ENCODE data around the gene FGD3.

The FGD3 gene

DNA sequence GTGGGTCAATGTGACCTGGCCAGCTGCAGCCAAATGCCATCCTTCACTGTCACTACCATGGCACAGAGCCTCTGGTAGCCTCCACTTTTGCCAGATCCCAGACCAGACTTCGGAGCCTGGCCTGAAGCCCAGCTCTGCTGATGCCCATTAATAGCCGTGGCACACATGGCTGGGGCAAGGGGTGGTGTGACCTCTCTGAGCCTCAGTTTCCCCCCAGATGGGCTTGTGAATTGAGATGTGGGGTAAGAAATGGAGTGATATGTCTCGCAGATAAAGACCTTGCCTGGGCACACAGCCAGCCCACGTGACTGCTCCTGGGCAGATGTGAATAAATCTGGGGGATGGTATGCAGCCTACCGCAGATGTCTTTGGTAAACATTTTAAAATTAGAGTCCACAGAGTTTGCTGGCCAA is 125.1 kb downstream of the FGD3 start:
- DNase-seq (ENCODE audit: low spot score) = no peak

DNA sequence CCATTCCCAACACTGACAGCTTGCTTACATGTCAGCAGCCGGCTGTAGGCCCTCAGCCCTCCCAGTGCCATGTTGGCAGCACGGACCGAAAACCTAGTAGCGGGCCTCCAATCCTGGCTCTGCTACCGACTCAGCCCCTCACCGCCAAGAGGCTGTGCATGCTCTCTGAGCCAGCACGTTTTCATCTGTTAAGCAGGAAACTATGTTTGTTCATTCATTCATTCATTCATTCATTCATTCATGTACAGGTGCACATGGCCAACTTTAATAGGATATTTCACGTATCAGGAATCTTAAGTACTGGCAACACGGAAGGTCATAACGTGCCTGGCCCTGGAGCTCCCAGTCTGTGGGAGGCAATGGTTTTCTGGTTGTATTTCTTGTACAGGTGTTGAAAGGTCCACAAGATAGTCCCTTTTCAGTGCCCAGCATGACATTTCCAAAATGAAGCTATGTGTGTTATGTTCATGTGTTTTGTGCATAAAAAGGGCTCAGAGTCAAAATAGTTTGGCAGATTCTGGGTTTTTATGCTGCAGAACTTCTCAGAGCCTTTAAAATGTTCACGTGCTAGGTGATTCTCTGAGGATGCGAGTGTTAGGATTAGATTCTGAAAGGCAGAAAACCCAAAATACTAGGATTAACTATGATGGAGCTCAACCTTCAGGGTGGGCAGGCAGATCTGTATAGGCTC is 128.9 kb downstream of the FGD3 start:
- DNase-seq (ENCODE audit: low spot score) = no peak

DNA sequence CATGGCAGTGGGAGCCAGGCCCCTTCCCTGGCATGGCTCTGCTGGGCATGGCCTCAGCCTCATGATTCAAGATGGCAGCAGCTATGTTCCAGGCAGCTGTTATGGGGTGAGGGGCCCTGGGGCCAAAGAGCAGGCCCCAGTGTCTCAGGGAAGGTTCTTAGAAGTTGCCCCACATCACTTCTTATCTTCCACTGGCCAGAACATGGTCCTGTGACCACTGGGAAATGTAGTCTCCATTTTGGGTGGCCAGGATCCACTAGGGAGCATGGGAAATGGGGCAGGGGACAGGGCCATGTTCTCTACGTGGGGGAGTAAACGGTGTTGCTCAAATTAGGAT is 129.4 kb downstream of the FGD3 start:
- no peak for DNase-seq (ENCODE audit: low spot score)

DNA sequence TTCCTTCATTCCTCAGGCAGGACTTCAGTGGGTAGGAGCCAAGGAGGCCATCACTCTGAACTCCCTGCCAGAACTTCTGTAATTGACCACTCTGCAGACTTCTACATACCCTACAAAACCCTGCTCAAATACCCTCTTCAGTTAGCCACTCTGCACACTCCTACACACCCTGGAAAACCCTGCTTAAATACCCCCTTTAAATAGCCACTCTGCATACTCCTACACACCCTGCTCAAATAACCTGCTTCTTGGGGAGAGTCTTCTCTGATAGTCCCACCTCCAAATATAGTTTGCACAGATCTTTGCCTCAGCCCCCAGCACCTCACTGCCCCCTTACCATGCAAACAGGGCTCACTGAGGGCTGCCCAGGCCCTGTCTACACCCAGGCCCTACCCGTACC is 130.0 kb downstream of the FGD3 start:
- no peak for DNase-seq (ENCODE audit: low spot score)

DNA sequence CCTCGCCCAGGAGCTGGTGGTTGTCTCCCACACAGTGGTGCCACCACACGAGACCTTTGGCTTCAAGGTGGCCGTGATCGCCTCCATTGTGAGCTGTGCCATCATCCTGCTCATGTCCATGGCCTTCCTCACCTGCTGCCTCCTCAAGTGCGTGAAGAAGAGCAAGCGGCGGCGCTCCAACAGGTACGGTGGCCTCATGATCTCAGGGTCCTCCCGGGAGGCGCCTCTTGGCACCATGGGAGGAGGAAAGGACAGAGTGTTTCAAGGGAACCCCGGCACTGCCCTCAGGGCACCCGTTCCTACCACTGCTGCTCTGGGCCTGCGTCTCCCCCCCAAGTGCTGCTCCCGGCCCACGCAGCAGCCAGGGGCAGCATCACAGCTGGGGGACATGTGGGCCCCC is 130.5 kb downstream of the FGD3 start:
- no peak for DNase-seq (ENCODE audit: low spot score)

- DNase-seq (ENCODE audit: low spot score) = no peak
Measured at GRCh38 chr9:93079371-93079770, 132.0 kb downstream of the FGD3 start.

- no peak for DNase-seq (ENCODE audit: low spot score)
Measured at GRCh38 chr9:93080406-93080805, 133.1 kb downstream of the FGD3 start.

DNA sequence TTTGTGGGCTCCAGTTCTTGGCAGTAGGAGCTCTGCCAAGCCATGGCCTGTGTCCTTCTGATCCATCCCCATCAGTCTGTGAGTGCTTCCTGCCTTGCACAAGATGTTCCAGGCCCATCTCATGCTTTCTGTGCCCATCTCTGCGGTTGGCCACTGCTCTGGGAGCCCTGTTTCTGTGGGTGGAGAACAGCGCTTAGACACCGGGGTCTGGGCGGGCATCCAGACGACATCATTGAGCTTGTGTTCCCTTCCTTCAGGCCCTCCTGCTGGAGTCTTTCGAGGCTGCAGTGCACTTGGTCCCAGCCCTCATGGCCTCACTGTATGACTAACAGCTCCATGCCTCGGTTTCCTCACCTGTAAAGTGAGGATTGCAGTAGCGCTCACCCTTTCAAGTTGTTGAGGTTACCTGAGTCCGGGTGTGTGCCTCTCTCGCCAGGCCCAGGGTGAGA is 133.8 kb downstream of the FGD3 start:
- no peak for DNase-seq (ENCODE audit: low spot score)

DNA sequence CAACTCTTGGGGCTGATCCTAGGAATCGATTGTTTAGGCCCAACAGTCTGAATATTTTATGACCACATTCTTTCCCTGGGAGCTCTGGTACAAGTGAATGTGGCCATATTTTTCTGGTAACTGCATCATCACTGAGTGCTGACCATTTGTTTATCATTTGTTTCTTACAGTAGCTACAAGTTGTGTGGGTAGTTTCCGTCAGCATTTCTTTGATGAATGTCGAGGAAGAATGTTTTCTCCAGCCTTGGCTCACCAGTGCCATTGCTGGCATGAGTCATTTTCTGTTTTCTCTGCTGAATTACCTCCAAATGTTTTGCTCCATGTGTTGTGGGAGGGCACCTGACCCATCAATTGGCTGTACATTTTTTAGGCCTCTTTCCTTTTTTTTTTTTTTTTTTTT is 134.6 kb downstream of the FGD3 start:
- DNase-seq (ENCODE audit: low spot score) = no peak

- no peak for DNase-seq (ENCODE audit: low spot score)
Measured at GRCh38 chr9:93082841-93083411, 135.6 kb downstream of the FGD3 start.

DNA sequence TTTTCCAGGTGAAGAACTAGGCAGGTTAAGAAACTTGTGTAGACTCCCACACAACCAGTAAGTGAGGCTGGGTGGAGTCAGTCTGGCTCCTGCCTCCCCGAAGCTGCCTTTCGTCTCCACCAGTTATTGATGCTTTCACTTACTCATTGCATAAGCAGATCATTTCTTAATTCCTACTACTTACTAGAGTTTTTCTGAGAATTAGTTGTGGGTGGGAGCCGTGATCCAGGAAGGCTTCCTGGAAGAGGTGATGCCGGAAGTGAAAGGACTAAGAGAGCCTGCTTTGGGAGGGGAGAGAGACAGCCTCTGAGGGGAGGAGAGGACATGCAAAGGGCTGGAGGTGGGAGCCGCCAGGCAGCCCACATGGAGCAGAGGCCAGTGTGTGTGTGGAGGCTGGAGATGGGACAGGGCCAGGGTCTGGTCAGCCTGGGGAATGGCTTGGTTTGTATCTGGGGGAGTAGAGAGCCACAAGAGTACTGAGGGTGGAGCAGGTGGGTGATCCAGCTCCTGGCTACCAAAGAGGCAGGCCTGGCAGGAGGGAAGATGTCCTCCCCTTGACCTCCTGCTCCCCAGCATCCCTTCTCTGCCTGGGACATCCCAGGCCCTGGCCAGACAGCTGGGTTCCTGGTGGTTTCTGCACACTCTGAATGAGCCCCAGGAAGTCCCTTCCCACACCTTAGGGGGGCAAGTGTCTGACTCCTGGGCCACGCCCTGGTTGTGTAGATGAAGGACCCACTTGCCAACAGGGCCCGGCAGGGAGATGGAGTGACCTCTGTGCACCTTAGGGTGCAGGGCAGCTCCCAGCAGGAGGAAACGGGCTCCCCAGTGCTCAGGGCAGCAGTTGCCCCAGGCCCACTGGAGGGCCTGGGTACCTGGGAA is 136.5 kb downstream of the FGD3 start:
- DNase-seq (ENCODE audit: low spot score) = peak; percentile 65

DNA sequence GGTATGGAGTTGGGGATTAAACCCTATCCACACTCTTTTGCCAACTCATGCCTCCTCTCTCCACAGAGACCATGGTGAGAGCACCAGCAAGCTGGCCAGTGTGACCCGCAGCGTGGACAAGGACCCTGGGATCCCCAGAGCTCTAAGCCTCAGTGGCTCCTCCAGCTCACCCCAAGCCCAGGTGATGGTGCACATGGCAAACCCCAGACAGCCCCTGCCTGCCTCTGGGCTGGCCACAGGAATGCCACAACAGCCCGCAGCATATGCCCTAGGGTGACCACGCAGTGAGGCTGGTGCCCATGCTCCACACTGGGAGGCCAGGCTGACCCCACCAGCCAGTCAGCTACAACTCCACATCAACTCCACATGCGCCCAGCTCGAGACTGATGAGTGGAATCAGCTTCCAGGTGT is 137.2 kb downstream of the FGD3 start:
- no peak for DNase-seq (ENCODE audit: low spot score)

DNA sequence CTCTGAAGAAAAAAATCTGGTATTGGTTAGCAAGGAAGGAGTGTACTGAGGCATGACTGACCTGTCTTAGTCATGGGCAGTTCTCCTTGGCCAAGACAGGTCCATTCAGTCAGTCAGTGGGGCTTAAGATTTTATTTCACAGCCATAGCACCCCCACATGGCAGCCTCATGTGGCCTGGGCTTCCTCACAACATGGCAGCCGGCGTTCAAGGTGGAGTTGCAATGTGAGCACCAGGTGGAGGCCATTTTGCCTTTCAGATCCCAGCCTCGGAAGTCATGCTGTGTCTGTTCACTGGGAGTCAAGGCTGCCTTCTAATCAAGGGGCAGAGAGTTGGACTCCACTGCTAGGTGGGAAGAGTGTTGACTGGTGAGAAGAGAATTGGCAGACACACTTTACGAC is 138.4 kb downstream of the FGD3 start:
- no peak for DNase-seq (ENCODE audit: low spot score)

Measured in CD4-positive, alpha-beta T cell treated with Interleukin-15 for 4 hours (primary cell).